ENCODE results near the gene ETV2.
"Not testable (repeated sequence)": the region's sequence is repeated elsewhere in the genome, so short reads cannot be mapped to it uniquely, and the experiment has no call there.

Gene ETV2

GRCh38 chr19:35655600-35655999 lies 14.1 kb downstream of the ETV2 start:
- no peak for DNase-seq (ENCODE audit: low read depth in 2 of 3, low spot score in 2 of 3)

GRCh38 chr19:35656700-35657099 lies 15.2 kb downstream of the ETV2 start:
- DNase-seq (ENCODE audit: low read depth in 2 of 3, low spot score in 2 of 3), result no peak

- no peak for DNase-seq (ENCODE audit: low read depth in 2 of 3, low spot score in 2 of 3)
These were observed 16.6 kb downstream of the ETV2 start for GRCh38 chr19:35657904-35658700.

DNA sequence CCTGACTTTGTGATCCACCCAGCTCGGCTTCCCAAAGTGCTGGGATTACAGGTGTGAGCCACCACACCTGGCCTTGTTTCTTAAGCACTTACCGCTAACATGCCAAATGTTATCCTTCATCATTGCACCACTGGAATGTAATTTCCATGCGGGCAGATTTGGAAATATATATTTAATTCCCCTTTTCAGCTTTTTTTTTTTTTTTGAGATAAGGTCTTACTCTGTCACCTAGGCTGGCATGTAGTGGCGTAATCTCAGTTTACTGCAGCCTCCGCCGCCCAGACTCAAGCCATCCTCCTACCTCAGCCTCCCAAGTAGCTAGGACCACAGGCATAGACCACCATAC lies 20.4 kb downstream of the ETV2 start:
- DNase-seq (ENCODE audit: low read depth in 2 of 3, low spot score in 2 of 3), result no peak

- no peak for DNase-seq (ENCODE audit: low read depth in 2 of 3, low spot score in 2 of 3)
These were observed 22.4 kb downstream of the ETV2 start for GRCh38 chr19:35663981-35664380.

DNA sequence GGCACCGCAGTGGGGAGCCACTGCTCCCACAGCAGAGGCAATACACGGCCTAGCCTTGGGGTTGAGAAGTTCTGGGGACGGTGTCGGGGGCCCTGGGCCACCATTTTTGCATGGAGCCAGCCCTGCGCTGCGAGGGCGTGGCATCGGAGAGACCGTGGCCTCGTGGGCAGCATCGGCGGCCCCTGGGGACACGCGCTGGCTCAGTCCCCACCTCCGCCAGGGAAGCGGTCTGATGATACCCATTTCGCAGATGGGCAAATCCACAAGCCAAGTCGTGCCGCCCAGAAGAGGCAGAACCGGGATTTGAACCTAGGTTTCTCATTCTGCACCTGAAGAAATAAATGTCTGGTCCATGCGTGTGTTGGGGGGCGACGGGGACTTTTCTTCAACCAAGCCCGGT lies 23.6 kb downstream of the ETV2 start:
- DNase-seq (ENCODE audit: low read depth in 2 of 3, low spot score in 2 of 3), result no peak

DNA sequence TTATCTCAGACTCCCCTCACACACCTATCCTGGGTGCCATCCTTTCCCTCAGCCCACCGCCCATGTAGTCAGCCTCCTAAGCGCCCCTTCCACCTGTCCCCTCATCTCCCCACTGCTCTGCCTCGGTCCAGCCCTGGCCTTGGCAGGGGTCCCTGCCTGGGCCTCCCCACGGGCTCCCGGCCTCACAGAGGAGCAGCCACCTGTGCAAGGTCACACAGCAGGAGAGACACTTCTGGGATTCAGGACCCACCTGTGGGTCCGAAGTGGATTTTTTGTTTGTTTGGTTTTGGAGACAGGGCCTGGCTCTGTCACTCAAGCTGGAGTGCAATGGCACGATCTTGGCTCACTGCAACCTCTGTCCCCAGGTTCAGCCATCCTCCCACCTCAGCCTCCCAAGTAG lies 24.1 kb downstream of the ETV2 start:
- no peak for DNase-seq (ENCODE audit: low read depth in 2 of 3, low spot score in 2 of 3)

GRCh38 chr19:35666251-35666913 lies 24.8 kb downstream of the ETV2 start, which contains the start of gene UPK1A:
Gene UPK1A, plus strand, starts transcription at chr19:35666517. Its CDS starts 296 bp downstream, at chr19:35666813.
- no peak for DNase-seq (ENCODE audit: low read depth in 2 of 3, low spot score in 2 of 3)

DNA sequence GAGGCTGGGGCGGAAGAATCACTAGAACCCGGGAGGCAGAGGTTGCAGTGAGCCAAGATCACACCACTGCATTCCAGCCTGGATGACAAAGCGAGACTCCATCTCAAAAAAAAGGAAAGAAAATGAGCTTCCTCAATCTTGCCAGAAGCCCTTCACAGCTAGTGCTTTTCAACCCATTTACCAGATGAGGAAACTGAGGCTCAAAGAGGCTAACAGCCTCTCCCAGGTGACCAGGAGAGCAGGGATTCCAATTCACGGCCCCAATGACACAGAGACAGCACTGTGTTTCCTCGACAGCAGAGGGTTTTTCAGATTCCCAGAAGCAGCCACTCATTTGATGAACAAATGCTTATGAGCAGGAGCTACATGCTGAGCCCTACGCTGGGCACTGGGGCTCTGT lies 28.0 kb downstream of the ETV2 start:
- no peak for DNase-seq (ENCODE audit: low read depth in 2 of 3, low spot score in 2 of 3)

DNA sequence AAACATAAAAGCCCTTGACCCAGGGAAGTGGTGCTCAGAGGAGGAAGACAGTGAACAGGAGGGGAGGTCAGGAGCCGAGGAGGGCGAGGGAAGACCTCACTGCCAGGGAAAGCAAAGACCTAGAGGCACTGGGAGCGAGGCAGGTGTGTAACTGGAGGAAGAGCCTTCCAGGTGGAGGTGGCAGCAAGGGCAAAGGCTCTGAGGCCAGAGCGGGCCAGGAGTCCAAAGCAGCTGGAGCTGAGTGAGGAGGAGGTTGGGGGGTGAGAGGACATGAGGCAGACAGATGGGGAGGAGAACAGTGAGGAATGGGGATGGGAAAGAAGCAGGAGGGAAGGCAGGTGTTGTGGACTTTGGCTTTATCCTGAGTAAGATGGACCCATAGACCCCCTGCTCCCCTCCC lies 28.4 kb downstream of the ETV2 start:
- no peak for DNase-seq (ENCODE audit: low read depth in 2 of 3, low spot score in 2 of 3)

- no peak for DNase-seq (ENCODE audit: low read depth in 2 of 3, low spot score in 2 of 3)
These were observed 29.1 kb downstream of the ETV2 start for GRCh38 chr19:35670686-35671085.

- DNase-seq (ENCODE audit: low read depth in 2 of 3, low spot score in 2 of 3), result no peak
These were observed 30.3 kb downstream of the ETV2 start for GRCh38 chr19:35671818-35672217.

GRCh38 chr19:35673121-35673804 lies 31.7 kb downstream of the ETV2 start:
- DNase-seq (ENCODE audit: low read depth in 2 of 3, low spot score in 2 of 3), result peak; percentile 26 to 33 (median 30)

- DNase-seq (ENCODE audit: low read depth in 2 of 3, low spot score in 2 of 3), result no peak
These were observed 34.1 kb downstream of the ETV2 start for GRCh38 chr19:35675589-35676140.

DNA sequence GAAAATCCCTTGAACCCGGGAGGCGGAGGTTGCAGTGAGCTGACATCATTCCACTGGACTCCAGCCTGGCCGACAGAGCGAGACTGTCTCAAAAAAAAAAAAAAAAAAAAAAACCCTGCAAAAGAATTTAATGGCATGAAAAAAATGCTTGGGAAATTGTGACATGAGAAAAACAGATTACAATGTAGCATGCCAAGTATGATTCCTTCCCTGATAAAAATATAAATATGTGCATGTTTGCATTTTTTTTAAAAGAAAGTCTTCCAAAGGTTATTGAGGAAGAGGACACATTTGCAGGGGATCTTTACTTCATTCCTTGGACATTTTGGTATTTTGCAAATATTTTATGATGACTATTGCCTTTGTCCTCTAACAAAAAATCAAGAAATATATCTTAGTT lies 48.3 kb downstream of the ETV2 start:
- DNase-seq (ENCODE audit: low read depth in 2 of 3, low spot score in 2 of 3), result no peak

GRCh38 chr19:35691106-35691505 lies 49.6 kb downstream of the ETV2 start:
- DNase-seq (ENCODE audit: low read depth in 2 of 3, low spot score in 2 of 3), result not testable (repeated sequence)

DNA sequence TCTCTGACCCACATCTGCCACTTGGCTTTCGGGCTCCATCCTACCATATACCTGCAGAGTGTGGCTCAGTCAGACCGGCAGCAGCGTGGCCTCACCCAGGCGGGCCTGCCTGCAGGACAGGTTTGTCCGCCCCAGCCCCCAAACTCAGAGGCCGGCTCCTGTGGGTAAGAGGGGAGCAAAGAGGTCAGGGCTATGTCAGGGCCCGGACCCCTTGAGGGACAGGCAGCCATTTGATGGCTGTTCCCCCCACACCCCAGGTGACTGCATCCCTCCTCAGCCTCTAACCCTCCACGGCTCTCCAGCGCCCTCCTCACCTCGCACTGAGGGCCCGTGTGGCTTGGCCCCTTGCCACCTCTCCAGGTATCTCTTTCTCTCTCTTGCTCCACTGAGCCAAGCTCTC lies 50.5 kb downstream of the ETV2 start:
- DNase-seq (ENCODE audit: low read depth in 2 of 3, low spot score in 2 of 3), result no peak

DNA sequence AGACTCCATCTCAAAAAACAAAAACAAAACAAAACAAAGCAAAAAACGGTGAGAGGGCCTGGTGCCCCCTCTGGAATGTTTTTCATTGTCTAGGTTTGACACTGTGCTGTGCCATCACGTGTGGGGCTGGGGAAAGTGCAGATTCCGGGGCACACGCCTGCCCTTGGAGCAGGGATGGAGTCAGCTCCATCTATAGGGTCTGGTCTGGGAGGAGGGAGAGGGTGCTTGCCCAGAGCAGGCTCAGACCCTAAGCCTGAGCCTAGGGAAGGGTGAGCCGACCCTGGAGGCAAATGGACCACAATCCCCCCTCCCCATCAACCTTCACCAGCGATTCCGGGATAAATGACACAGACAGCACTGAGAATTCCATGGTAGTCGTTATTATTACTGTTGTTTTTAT lies 51.9 kb downstream of the ETV2 start:
- no peak for DNase-seq (ENCODE audit: low read depth in 2 of 3, low spot score in 2 of 3)

GRCh38 chr19:35693835-35694599 lies 52.5 kb downstream of the ETV2 start:
- DNase-seq (ENCODE audit: low read depth in 2 of 3, low spot score in 2 of 3), result peak in 2 of 3 experiments; percentile 73 to 89

Measured in activated CD8-positive, alpha-beta memory T cell treated with anti-CD3 and anti-CD28 coated beads for 48 hours (primary cell).